Memory B cell (primary cell): ENCODE data around the gene MRPL46.

Experiments
- ATAC-seq: fragments of 150-1000 bp; cut with Tn5 transposase; 2 replicates; pipeline ENCODE4 v1.10.0; 2021; ENCODE audit warnings: low read depth, mild to moderate bottlenecking, moderate library complexity
- DNase-seq, 2 donors: peaks; one replicate each; pipeline ENCODE4 v3.0.0; 2022; ENCODE audit warnings: low spot score in 2 of 2
- H3K27ac Mint-ChIP-seq: one replicate; pipeline ENCODE4 v1.8.0; 2022; ENCODE audit warnings: mild to moderate bottlenecking, moderate library complexity, mixed read lengths
- H3K27me3 Mint-ChIP-seq: one replicate; pipeline ENCODE4 v1.8.0; 2022; ENCODE audit warnings: mixed read lengths
- H3K36me3 Mint-ChIP-seq: one replicate; pipeline ENCODE4 v1.8.0; 2022; ENCODE audit warnings: mild to moderate bottlenecking, mixed read lengths
- H3K4me1 Mint-ChIP-seq: one replicate; pipeline ENCODE4 v1.8.0; 2022; ENCODE audit warnings: mixed read lengths
- H3K4me3 Mint-ChIP-seq: one replicate; pipeline ENCODE4 v1.8.0; 2022; ENCODE audit warnings: mild to moderate bottlenecking, moderate library complexity, mixed read lengths
- H3K9me3 Mint-ChIP-seq: one replicate; pipeline ENCODE4 v1.8.0; 2022; ENCODE audit warnings: mixed read lengths

The MRPL46 gene

GRCh38 chr15:88467073-88467934 lies at the start of gene MRPL46, which contains the start of gene MRPS11:
Gene MRPL46 (minus strand): TSS chr15:88467388. CDS start chr15:88467377, 11 bp downstream.
Gene MRPS11 (plus strand): TSS chr15:88467708. CDS start chr15:88467718, 10 bp downstream.
- no peaks in the 10 kb centered on the region for H3K9me3 Mint-ChIP-seq
- peak within 1 kb of the TSS; percentile 97 for H3K27ac Mint-ChIP-seq
- H3K4me3 Mint-ChIP-seq, result peak within 1 kb of the TSS; percentile 96
- DNase-seq, result peak; percentile 88 to 92
- H3K27me3 Mint-ChIP-seq, result no peaks in the 10 kb centered on the region
- H3K4me1 Mint-ChIP-seq, result peaks cover 13% of the 10 kb centered on the region
- peak; percentile 90 for ATAC-seq
- H3K36me3 Mint-ChIP-seq, result peaks cover 17% of the 10 kb centered on the region

GRCh38 chr15:88513195-88513594 lies 46.0 kb upstream of the MRPL46 start:
- Mint-ChIP-seq H3K9me3 (no peaks in the 10 kb centered on the region), H3K27ac (no peak overlapping the region), H3K4me1 (no peaks in the 10 kb centered on the region), H3K27me3 (no peaks in the 10 kb centered on the region), H3K36me3 (peaks cover 40% of the 10 kb centered on the region), H3K4me3 (no peak overlapping the region)
- DNase-seq (no peak), ATAC-seq (no peak)

GRCh38 chr15:88512601-88513000 lies 45.4 kb upstream of the MRPL46 start:
- Mint-ChIP-seq H3K27me3 (no peaks in the 10 kb centered on the region), H3K4me3 (no peak overlapping the region), H3K27ac (no peak overlapping the region), H3K36me3 (peaks cover 40% of the 10 kb centered on the region), H3K9me3 (no peaks in the 10 kb centered on the region), H3K4me1 (no peaks in the 10 kb centered on the region)
- no peak for ATAC-seq
- no peak for DNase-seq

GRCh38 chr15:88512078-88512477 lies 44.9 kb upstream of the MRPL46 start:
- H3K36me3 Mint-ChIP-seq, result peaks cover 43% of the 10 kb centered on the region
- DNase-seq (no peak), ATAC-seq (no peak)
- no peaks in the 10 kb centered on the region for H3K9me3 Mint-ChIP-seq
- no peaks in the 10 kb centered on the region for H3K4me1 Mint-ChIP-seq
- no peak overlapping the region for H3K4me3 Mint-ChIP-seq
- H3K27me3 Mint-ChIP-seq, result no peaks in the 10 kb centered on the region
- H3K27ac Mint-ChIP-seq, result no peak overlapping the region

GRCh38 chr15:88511161-88511560 lies 44.0 kb upstream of the MRPL46 start:
- Mint-ChIP-seq H3K4me1 (no peaks in the 10 kb centered on the region), H3K4me3 (no peak overlapping the region), H3K36me3 (peaks cover 43% of the 10 kb centered on the region), H3K9me3 (no peaks in the 10 kb centered on the region), H3K27ac (no peak overlapping the region), H3K27me3 (no peaks in the 10 kb centered on the region)
- DNase-seq, result no peak
- no peak for ATAC-seq

GRCh38 chr15:88509964-88510363 lies 42.8 kb upstream of the MRPL46 start:
- no peak overlapping the region for H3K27ac Mint-ChIP-seq
- DNase-seq (no peak), ATAC-seq (no peak)
- no peak overlapping the region for H3K4me3 Mint-ChIP-seq
- H3K9me3 Mint-ChIP-seq, result no peaks in the 10 kb centered on the region
- peaks cover 50% of the 10 kb centered on the region for H3K36me3 Mint-ChIP-seq
- H3K4me1 Mint-ChIP-seq, result no peaks in the 10 kb centered on the region
- no peaks in the 10 kb centered on the region for H3K27me3 Mint-ChIP-seq

- Mint-ChIP-seq H3K9me3 (no peaks in the 10 kb centered on the region), H3K27ac (no peak overlapping the region), H3K4me1 (no peaks in the 10 kb centered on the region), H3K4me3 (no peak overlapping the region), H3K27me3 (no peaks in the 10 kb centered on the region), H3K36me3 (peaks cover 55% of the 10 kb centered on the region)
- ATAC-seq (no peak), DNase-seq (no peak)
Measured at GRCh38 chr15:88509321-88509720, 42.1 kb upstream of the MRPL46 start.

GRCh38 chr15:88506628-88507027 lies 39.4 kb upstream of the MRPL46 start:
- no peak for ATAC-seq
- peaks cover 45% of the 10 kb centered on the region for H3K36me3 Mint-ChIP-seq

GRCh38 chr15:88505721-88506120 lies 38.5 kb upstream of the MRPL46 start:
- no peaks in the 10 kb centered on the region for H3K27me3 Mint-ChIP-seq
- no peak for ATAC-seq
- no peaks in the 10 kb centered on the region for H3K4me1 Mint-ChIP-seq
- H3K4me3 Mint-ChIP-seq, result no peak overlapping the region
- H3K36me3 Mint-ChIP-seq, result peaks cover 38% of the 10 kb centered on the region
- DNase-seq, result no peak
- H3K9me3 Mint-ChIP-seq, result no peaks in the 10 kb centered on the region
- H3K27ac Mint-ChIP-seq, result no peak overlapping the region

More at GRCh38 chr15:88506628-88507027, 39.4 kb upstream of the MRPL46 start:
- Mint-ChIP-seq H3K9me3 (no peaks in the 10 kb centered on the region), H3K4me1 (no peaks in the 10 kb centered on the region), H3K27ac (no peak overlapping the region), H3K27me3 (no peaks in the 10 kb centered on the region), H3K4me3 (no peak overlapping the region)
- no peak for DNase-seq

GRCh38 chr15:88504445-88504844 lies 37.3 kb upstream of the MRPL46 start:
- no peaks in the 10 kb centered on the region for H3K27me3 Mint-ChIP-seq
- H3K27ac Mint-ChIP-seq, result no peak overlapping the region
- H3K36me3 Mint-ChIP-seq, result peaks cover 30% of the 10 kb centered on the region
- no peak overlapping the region for H3K4me3 Mint-ChIP-seq
- no peak for ATAC-seq
- no peaks in the 10 kb centered on the region for H3K9me3 Mint-ChIP-seq
- no peaks in the 10 kb centered on the region for H3K4me1 Mint-ChIP-seq
- no peak for DNase-seq

- Mint-ChIP-seq H3K27me3 (no peaks in the 10 kb centered on the region), H3K27ac (no peak overlapping the region), H3K4me3 (no peak overlapping the region), H3K9me3 (no peaks in the 10 kb centered on the region), H3K4me1 (no peaks in the 10 kb centered on the region), H3K36me3 (peaks cover 8% of the 10 kb centered on the region)
- DNase-seq (no peak), ATAC-seq (no peak)
Measured at GRCh38 chr15:88498996-88499395, 31.8 kb upstream of the MRPL46 start.

GRCh38 chr15:88497109-88497765 lies 30.0 kb upstream of the MRPL46 start:
- H3K27me3 Mint-ChIP-seq, result no peaks in the 10 kb centered on the region
- no peak overlapping the region for H3K4me3 Mint-ChIP-seq
- no peak overlapping the region for H3K27ac Mint-ChIP-seq
- ATAC-seq (no peak), DNase-seq (no peak)
- no peaks in the 10 kb centered on the region for H3K4me1 Mint-ChIP-seq
- no peaks in the 10 kb centered on the region for H3K9me3 Mint-ChIP-seq
- H3K36me3 Mint-ChIP-seq, result peaks cover 5% of the 10 kb centered on the region

GRCh38 chr15:88493844-88494243 lies 26.7 kb upstream of the MRPL46 start:
- H3K27me3 Mint-ChIP-seq, result no peaks in the 10 kb centered on the region
- no peak overlapping the region for H3K27ac Mint-ChIP-seq
- H3K36me3 Mint-ChIP-seq, result peaks cover 5% of the 10 kb centered on the region
- H3K4me3 Mint-ChIP-seq, result no peak overlapping the region
- ATAC-seq (no peak), DNase-seq (no peak)
- no peaks in the 10 kb centered on the region for H3K9me3 Mint-ChIP-seq
- no peaks in the 10 kb centered on the region for H3K4me1 Mint-ChIP-seq

GRCh38 chr15:88491158-88491557 lies 24.0 kb upstream of the MRPL46 start:
- Mint-ChIP-seq H3K36me3 (no peaks in the 10 kb centered on the region), H3K4me1 (no peaks in the 10 kb centered on the region), H3K27me3 (no peaks in the 10 kb centered on the region), H3K9me3 (no peaks in the 10 kb centered on the region), H3K27ac (no peak overlapping the region), H3K4me3 (no peak overlapping the region)
- ATAC-seq (no peak), DNase-seq (no peak)
